GM12891 (cell line): ENCODE results near the gene RTKN.

Experiments
- DNase-seq: peaks from one replicate; pipeline ENCODE4 v3.0.0; 2011; ENCODE audit warnings: low spot score; ENCODE audit not compliant: insufficient read length
- FAIRE-seq: peaks from 2 replicates; lab custom pipeline; 2011; peaks lifted over from hg19 to GRCh38; lab: Jason Lieb, UNC
- PAX5 ChIP-seq: IDR thresholded peaks from 2 replicates; pipeline ENCODE4 v1.6.1; 2011; ENCODE audit warnings: low read length, moderate library complexity, mild to moderate bottlenecking; ENCODE audit not compliant: insufficient read depth, severe bottlenecking
- POLR2A ChIP-seq: IDR thresholded peaks from 2 replicates; pipeline ENCODE4 v1.6.1; 2011; ENCODE audit warnings: low read depth, low read length, control low read depth
- POLR2AphosphoS5 ChIP-seq: IDR thresholded peaks from 2 replicates; pipeline ENCODE4 v1.6.1; 2011; ENCODE audit warnings: low read depth, low read length, control low read depth
- POU2F2 ChIP-seq: IDR thresholded peaks from 2 replicates; pipeline ENCODE4 v1.6.1; 2011; ENCODE audit warnings: low read depth, mild to moderate bottlenecking, control low read depth, low read length, moderate library complexity
- SPI1 ChIP-seq: IDR thresholded peaks from 2 replicates; pipeline ENCODE4 v1.6.1; 2011; ENCODE audit warnings: low read depth, low read length, control low read depth
- TAF1 ChIP-seq: IDR thresholded peaks from 2 replicates; pipeline ENCODE4 v1.6.1; 2011; ENCODE audit warnings: low read depth, low read length, control low read depth

The RTKN gene

DNA sequence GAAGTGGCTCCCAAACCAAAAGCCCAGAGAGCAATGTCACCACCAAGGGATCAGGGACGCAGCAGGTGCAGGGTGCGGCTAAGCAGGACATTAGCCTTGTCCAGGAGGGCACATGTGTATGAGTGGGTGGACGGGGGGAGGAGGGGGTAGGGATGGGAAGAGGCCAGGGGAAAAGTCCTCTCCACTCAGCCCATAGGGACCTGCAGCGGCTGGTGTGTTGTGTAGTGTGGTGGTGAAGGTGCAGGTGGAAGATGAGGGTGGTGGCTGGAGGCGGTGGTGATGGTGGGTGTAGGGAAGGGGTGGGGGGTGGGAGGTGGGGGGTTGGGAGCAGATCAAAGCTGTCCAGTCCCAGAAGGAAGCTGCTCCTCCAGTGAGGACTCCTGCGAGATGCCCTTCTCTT lies 24.0 kb downstream of the RTKN start:
- FAIRE-seq (no peak), DNase-seq (no peak)
- TF ChIP-seq PAX5 (no peak), TAF1 (no peak), POU2F2 (no peak), SPI1 (no peak), POLR2AphosphoS5 (no peak), POLR2A (no peak)

DNA sequence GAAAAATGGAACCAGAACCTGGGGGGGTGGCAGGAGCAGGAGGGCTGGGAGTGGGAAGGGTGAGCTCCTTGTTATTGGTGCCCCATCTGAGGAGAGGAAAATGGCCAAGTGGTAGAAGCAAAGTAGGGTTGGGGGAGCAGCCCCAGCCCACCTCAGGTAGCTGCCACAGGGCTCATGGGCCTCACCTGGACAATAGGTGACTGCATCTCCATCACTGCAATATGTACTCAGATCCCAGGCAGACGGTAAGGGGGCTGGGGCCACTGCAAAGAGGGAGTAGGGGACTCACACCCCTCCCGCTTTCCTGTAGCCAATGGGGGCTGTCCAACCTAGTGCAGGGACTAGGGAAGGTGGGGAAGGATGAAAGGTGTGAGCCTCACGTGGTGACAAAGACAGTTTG lies 24.5 kb downstream of the RTKN start:
- DNase-seq, result no peak
- TF ChIP-seq POU2F2 (no peak), SPI1 (no peak), POLR2AphosphoS5 (no peak), PAX5 (no peak)
- FAIRE-seq, result no peak

DNA sequence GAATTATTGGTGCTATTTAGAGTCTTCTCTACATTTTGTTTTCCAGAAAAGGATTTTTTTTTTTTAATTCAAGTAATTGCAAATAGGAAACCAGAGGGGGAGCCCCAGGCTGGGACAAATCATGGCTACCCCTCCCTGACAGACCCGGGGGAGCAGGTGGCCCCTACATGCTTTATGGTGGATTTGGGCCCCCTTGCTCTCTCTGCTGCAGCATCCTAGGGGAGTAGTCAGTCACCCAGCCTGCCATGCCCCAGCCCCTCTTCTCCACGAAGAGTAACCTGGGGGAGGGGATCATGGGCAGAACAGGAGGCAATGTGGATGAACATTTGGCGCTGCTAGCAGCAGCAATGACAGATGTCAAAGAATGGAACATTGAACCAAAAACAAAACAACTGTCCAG lies 25.0 kb downstream of the RTKN start:
- FAIRE-seq, result no peak
- TF ChIP-seq POU2F2 (no peak), PAX5 (no peak), SPI1 (no peak), TAF1 (no peak), POLR2AphosphoS5 (no peak), POLR2A (no peak)

DNA sequence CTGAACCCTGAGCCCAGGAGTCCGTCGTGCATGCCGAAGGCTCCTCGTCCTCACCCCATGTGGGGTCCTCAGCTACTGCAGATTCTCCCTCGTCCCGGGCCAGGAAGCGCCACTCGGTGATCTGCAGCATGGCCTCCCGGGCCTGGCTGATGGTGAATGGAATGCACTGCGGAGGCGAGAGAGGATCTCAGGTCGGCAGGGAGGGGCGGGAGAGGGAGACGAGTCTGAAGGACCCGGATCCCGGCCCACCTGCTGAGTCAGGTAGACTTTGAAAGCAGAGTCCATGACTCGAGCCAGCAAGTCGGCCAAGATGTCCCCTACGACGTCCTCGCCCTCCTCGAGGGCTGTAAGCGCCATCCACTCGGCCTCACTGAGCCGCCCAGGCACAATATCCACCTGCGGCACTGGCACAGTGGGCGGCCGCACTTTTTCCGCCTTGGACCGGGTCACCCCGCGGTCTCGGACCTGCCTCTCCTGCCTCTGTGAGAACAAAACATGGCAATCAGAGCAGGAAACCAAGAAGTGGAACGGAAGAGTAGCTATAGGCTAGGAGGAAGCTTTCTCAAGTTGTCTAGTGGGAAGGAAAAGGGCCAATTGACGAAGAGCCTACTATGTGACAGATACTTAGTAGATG lies 25.9 kb downstream of the RTKN start:
- FAIRE-seq (peak; percentile 9), DNase-seq (no peak)
- TF ChIP-seq POLR2AphosphoS5, result no peak
- no peak for TF ChIP-seq SPI1
- no peak for TF ChIP-seq PAX5
- TF ChIP-seq POU2F2, result no peak
- no peak for TF ChIP-seq TAF1
- no peak for TF ChIP-seq POLR2A

More for the DNA sequence above, 25.0 kb downstream of the RTKN start:
- no peak for DNase-seq

DNA sequence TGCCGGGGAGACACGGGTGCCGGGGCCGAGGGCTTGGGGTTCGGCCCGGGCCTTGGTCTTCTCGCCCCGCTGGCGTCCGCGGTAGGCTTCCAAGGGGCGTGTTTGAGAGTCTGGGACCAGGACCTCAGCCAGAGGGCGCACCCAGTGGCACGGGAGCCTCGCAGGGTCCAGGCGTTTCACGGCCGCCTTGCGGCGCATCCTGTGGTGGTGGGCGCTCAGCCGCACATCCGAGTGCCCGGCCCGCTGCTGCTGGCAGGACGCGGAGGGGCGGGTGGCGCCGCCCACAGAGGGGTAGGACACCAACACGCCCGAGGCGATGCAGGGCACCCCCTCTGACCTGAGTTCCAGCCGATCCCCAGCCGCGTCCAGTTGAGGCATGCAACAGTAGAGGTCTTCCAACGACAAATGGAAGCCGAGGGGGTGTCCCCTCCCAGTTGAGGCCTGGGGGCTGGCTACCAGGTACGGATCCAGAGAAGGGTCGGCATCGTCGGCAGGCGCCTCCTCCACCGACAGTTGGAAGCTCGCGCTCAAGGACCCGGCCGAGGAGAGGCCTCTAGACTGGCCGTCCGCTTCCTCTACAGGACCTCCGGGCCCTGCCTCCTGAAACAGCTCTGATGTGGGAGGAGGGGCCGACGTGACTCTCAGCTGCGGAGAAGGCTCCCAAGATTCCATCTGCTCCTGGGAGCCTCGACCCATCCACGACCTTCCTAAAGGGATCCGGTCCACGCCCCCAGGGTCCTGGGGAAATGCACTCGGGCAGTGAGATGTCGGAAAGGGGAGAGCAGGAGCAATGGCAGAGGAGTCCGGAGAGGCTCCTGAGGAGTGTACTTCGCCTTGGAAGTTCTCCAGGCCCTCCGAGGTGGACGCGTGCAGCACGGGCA lies 26.6 kb downstream of the RTKN start:
- FAIRE-seq (peak; percentile 82), DNase-seq (peak; percentile 53)
- no peak for TF ChIP-seq POU2F2
- no peak for TF ChIP-seq TAF1
- TF ChIP-seq SPI1, result no peak
- no peak for TF ChIP-seq POLR2AphosphoS5
- no peak for TF ChIP-seq PAX5
- TF ChIP-seq POLR2A, result no peak

DNA sequence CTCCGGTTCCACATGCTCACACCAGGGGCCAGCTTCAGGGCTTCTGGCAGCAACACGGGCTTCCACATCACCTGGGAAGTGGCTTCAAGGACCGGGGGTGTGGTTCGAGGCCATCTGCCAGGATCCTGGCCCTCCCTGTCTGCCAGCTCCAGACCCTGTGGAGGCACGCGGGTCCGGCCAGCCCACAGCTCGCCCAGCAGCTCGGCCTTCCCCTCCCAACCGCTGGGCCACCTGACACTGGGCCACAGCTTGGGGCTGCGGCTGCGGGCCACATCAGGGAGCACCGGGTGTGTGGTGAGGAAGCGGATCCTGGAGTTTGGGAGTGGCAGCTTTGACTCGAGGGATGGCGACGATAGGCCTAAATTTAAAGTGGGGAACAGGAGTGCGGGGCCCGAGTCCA lies 27.3 kb downstream of the RTKN start:
- DNase-seq (no peak), FAIRE-seq (no peak)
- TF ChIP-seq TAF1 (no peak), POLR2A (no peak), PAX5 (no peak), POLR2AphosphoS5 (no peak), SPI1 (no peak)

DNA sequence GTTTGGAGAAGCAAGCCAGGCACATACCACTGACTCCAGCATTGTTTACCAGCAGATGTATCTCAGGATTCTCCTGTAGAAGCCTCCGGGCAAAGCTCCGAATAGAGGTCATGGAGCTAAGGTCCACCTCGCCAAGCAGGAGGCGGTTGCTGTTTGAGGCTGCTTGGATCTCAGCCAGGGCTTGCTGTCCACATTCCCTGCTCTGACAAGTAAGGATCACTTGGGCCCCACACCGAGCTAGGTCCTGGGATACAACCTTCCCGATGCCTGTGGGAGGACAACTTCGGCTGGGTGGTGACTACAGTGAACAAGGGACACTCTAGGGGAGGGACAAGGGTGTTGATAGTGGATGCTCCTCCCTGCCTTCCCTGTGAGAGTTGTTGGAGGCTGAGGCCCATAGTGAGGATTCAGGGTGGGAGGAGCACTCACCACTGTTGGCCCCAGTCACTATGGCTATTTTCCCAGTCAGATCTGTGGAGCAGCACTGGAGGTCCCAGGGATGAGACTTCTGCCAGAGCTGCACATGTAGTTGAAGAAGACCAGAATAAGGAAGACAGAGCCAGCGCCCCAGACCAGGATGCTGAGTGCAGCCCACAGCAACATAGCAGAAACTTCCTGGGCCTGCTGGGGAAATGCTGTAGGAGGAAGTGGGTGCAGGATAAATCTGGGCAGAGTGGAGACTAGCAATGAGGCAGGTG lies 28.6 kb downstream of the RTKN start:
- FAIRE-seq (no peak), DNase-seq (no peak)
- TF ChIP-seq PAX5 (no peak), POLR2A (no peak), TAF1 (no peak), SPI1 (peak; percentile 34; the same call in 1 of the 2 replicates), POLR2AphosphoS5 (no peak), POU2F2 (no peak)

DNA sequence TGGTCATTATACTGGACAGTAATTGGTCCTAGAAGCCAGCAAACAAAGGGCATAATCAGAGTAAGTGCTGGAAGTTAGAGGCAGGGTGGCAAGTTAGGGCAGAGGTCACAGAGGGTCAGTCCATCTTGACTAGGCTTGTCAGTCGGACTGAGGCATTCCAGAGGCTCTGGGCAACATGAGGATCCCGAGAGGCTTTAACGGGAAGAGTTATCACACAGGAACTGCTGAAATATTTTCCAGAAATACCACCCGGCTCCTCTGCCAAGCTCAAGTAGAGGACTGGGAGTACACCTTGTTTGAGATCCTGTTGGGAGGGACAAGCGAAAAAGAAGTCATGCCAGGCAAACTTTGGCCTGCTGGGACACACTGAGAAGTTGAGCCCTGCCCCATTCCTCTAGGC lies 34.1 kb downstream of the RTKN start:
- FAIRE-seq, result no peak
- no peak for TF ChIP-seq POU2F2
- TF ChIP-seq SPI1, result no peak
- no peak for TF ChIP-seq TAF1
- no peak for TF ChIP-seq POLR2AphosphoS5
- no peak for TF ChIP-seq POLR2A
- no peak for TF ChIP-seq PAX5
- no peak for DNase-seq

DNA sequence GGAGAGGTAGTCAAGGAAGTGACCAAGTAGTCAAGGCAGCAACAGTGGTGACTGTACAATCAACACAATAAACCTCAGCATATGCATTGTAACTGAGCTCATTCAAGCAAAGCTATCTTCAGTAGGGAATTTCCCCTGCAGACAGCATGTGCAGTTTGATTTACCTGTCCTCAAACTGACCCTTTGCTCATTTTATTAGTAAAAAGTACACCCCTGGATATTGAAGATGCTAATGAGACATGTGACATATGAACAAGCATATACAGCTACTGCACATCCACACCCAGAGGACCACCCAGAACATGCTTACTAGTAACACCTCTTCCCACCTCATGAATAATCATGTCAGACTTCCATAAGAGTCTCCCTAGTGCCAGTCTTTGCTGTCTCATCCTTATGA lies 35.7 kb downstream of the RTKN start:
- no peak for TF ChIP-seq POLR2AphosphoS5
- no peak for TF ChIP-seq POLR2A
- peak; percentile 79 for TF ChIP-seq POU2F2
- TF ChIP-seq TAF1, result no peak
- peak; percentile 9; the same call in 1 of the 2 replicates for TF ChIP-seq SPI1
- no peak for TF ChIP-seq PAX5
- FAIRE-seq (peak; percentile 92), DNase-seq (no peak)
